Measurements from ENCODE around the gene DSCAM.
"Not testable (repeated sequence)": the region's sequence is repeated elsewhere in the genome, so short reads cannot be mapped to it uniquely, and the experiment has no call there.

DSCAM gene

DNA sequence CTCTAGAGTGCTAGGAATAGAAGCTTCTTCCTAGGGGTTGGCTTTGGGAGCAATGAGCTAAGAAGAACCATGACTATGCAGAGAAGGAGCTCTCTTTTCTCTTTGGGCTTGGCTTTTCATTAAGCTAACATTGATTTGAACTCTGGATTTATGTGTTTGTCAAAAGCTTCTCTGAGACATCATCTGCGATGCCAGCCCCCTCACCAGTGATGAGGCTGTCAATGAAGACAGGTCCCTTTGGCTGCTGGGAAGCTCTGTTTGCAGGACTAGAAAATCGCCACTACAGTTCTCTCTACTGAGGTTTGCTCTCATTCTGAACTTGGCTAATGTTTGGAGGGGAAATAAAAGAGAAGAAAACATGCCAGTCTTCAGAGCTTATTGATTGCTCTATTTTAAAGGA lies 794.7 kb downstream of the DSCAM start:
- no peak for DNase-seq (ENCODE audit: low read depth in 2 of 2)

DNA sequence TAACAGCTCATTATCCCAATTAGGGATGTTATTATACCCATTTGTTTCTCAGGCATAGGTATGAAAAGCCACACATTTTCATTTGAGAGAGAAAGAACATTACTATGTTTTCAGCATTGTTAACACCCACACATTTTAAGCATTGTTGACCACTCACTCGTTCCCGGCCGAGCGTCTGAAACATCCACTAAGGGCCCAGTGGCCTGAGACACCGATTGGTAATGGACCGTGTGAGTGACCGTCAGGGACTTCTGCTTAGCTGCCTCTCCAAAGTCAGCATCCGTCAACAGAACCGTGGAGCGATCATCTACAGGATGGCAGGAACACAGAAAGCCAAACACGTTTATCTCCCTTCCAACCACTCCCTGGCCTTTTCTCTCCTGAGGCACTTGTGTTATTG lies 795.2 kb downstream of the DSCAM start:
- DNase-seq (ENCODE audit: low read depth in 2 of 2): no peak

DNA sequence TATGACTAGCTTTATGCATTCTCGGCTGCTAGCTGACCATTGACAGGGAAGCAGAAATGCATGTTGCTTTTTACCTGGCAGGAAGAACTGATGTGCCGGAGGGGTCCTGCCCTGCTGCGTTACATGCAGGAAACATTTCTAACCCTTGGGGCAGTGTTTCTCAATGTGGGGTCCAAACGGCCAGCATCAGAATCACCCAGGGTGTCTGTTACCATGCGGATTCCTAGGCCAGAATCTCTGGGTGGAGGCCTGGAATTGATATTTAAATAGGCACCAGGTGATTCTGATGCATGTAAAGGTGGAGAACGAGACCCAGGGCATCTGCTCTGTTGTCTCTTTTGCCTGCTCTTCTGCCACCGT lies 797.0 kb downstream of the DSCAM start:
- DNase-seq (ENCODE audit: low read depth in 2 of 2): no peak

DNA sequence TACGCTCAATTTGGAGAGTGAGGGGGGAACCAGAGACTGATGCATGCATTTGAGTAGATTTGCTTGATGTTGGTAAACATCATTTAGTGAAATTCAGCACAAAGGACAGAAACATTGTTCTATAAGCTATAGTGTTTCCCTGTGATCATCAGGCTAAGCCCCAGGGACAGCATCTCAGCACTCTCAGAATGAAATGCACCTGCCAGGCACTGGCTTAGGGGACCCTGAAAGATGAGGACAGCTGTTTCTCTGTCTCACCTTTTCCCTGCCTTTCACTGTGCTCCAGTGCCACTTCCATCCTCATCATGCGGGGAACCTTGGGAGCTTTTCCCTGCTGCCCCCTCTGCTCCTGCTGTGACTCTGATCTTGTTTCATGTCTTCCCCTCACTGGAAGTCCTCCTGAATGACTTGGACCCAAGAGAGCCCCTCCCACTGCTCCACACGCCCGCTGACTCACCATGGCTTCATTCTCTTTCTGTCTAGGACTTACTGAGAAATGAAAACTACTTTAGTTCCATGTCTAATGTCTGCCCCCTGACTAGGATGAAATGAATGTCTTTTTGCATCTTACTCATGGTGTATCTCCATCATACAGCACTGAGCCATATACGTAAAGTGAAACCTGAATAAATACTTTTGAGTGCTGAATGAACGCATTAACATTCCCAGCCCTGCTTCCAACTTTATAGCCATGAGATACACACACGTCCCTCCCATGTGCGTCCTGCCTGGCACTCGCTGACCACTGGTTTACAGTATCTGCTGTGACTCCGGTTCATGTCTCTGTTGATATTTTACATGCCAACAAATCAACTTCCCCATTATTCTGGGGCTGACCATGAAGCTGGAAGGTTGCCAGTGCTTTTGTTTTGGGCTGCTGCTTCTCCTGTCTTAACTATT lies 797.7 kb downstream of the DSCAM start:
- no peak for DNase-seq (ENCODE audit: low read depth in 2 of 2)

DNA sequence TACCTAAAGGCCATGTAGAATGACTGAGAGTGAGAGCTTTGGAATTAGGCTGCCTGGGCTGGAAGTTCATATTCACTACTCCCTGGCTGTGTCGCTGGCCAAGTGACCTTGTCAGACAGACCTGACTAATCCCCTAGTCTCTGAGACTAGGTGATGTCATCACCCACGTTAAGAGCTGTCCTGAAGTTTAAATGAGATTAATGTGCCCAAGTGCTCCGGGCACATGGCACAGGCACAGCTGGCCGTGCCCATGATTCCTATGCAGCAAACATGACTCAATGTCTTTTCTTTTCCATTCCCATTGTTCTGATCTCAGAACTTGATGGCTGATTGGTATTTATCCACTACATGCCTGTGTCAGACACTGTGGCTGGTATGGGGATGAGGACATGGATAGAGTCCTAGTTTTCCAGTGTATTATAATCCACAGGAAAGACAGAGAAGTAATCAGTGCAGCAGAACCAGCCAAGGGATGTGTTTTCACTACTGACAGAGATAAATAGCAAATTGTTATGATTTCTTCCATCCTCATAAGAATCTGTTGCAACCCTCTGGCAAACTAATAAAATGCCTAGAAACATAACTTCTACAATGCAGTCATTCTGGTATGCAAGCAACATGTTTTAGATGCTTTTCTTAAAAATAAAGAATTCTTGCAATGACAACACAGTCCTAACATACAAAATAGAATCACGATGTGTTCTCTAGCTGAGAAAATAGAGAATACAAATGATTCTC lies 798.8 kb downstream of the DSCAM start:
- DNase-seq (ENCODE audit: low read depth in 2 of 2): no peak

DNA sequence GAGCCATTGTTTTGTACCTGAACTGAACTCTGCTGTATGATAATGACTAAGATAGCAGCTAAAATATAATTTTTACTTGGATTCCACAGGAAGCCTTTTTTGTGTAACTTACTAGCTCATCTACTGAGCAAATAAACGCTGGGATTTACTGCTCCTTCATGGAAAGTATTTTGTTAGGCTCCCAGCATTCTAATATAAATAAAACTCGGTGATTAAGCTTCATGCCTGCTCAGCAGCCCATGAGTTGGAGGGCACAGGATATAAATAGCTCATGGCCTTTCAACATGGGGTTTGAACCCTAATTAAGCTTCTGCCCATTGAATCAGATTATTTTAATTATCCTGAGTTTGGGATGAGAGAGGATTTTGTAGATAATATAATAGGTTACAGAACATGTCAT lies 799.7 kb downstream of the DSCAM start:
- no peak for DNase-seq (ENCODE audit: low read depth in 2 of 2)

DNA sequence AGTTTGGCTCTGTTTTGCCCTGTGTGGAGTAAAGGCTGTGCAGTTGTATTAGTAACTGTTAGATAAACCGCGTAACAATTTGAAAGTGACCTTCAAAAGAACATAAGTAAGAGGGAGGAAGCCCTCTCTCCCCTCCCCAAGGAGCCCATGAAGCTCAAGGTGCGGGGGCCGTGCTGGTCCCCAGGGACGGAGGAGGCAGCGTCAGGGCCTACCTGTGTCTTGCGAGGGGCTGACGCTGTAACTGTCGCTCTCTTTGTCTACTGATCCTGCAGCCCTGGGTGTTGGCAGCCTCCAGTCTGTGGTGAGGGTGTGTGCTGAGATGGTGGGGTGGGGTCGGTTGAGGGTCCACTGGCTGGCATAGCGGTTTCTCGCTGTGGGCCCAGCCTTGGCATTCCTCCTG lies 803.1 kb downstream of the DSCAM start:
- DNase-seq (ENCODE audit: low read depth in 2 of 2): no peak

DNA sequence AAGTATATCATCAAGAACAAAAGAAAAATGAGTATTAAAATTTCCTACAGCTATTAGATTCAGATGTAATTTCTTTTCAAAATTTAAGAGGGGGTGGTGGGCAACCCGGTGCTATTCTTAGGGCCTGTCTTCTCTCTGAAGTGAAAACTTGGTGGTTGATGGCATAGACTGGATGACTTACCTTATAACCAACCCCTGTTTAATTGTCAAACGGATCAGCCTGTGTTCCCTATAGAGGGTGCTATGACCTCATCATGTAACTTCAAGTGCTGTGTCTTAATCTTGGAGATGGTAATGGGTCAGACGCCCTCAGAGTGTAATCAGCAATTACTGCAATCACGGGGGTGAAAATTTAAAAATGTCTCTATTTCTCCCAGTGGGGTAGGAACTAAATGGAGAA lies 803.5 kb downstream of the DSCAM start:
- no peak for DNase-seq (ENCODE audit: low read depth in 2 of 2)

DNA sequence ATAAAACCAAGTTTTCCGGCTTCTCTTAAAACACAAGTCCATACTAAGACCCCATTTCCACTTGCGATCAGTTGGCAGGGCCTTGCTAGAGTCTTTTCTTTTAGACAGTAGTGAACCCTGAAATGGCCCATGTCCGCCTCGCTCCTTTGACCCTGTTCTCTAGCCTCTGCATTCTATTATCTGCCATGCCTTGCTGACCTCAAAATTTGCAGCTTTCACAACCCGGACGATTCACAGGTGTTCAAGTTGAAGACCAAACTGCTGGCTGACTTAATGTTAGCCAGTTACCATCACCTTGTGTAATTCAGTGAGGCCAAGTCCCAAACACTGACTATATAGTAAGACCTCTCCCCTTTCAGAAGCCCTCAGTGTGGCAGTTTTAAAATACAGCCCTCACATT lies 805.5 kb downstream of the DSCAM start:
- no peak for DNase-seq (ENCODE audit: low read depth in 2 of 2)

DNA sequence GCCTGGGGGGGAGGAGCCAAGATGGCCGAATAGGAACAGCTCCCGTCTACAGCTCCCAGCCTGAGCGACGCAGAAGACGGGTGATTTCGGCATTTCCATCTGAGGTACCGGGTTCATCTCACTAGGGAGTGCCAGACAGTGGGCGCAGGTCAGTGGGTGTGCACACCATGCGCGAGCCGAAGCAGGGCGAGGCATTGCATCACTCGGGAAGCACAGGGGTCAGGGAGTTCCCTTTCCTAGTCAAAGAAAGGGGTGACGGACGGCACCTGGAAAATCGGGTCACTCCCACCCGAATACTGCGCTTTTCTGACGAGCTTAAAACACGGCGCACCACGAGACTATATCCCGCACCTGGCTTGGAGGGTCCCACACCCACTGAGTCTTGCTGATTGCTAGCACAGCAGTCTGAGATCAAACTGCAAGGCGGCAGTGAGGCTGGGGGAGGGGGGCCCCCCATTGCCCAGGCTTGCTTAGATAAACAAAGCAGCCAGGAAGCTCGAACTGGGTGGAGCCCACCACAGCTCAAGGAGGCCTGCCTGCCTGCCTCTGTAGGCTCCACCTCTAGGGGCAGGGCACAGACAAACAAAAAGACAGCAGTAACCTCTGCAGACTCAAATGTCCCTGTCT lies 813.7 kb downstream of the DSCAM start:
- not testable (repeated sequence) for DNase-seq (ENCODE audit: low read depth in 2 of 2)

DNA sequence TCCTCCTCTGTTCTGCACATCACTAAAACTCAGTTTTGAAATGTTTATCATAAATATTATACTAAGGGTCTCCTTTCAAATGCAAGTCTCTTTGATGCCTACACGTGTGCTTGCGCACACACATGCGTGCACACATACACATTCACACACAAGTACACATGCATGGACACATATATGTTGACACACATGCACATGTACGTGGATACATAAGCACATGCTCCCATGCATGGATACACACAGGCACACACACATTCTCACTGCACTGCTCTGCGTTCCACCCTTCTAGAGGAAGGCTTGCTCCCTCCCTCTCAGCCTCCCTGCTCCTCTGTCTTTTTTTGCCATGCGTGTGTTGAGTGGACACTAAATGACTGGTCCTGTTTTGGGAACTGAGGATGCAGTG lies 817.1 kb downstream of the DSCAM start:
- DNase-seq (ENCODE audit: low read depth in 2 of 2): no peak

DNA sequence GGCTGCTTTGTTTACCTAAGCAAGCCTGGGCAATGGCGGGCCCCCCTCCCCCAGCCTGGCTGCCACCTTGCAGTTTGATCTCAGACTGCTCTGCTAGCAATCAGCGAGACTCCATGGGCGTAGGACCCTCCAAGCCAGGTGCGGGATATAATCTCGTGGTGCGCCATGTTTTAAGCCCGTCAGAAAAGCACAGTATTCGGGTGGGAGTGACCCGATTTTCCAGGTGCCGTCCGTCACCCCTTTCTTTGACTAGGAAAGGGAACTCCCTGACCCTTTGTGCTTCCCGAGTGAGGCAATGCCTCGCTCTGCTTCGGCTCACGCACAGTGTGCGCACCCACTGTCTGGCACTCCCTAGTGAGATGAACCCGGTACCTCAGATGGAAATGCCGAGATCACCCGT lies 818.6 kb downstream of the DSCAM start:
- not testable (repeated sequence) for DNase-seq (ENCODE audit: low read depth in 2 of 2)

DNA sequence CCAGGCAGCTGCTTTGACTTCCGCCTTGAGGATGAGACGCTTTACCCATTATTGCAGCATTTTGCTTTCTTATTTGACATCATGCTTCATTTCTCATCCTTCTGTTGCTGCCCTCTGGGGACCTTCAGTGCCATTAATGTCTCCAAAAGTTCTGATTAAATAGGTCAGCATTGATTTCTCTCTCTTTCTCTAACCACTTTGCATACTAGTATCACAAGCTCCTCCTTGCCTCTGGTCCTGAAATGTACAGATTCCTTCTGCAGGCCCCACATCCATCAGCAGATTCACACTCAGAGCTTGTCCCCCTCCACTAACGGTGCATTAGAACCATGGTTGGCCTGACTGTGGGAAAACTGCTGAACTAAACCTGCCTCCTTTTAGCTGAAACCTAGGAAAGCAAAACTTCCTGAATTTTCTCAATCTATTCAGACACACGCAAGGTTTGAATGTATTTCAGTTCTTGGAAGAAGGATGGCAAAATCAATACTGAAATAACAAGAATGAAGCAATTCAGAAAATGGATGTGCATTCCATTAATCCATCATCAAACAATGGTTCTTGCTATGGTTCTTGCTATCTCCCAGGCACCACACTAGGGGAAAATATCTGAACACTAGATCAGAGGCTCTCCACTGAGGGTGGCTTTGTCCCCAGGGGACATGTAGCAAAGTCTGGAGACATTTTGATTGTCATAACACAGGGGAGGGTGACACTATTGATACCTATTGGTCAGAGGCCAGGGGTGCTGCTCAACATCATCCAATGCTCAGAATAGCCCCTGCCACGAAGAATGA lies 825.2 kb downstream of the DSCAM start:
- no peak for DNase-seq (ENCODE audit: low read depth in 2 of 2)

DNA sequence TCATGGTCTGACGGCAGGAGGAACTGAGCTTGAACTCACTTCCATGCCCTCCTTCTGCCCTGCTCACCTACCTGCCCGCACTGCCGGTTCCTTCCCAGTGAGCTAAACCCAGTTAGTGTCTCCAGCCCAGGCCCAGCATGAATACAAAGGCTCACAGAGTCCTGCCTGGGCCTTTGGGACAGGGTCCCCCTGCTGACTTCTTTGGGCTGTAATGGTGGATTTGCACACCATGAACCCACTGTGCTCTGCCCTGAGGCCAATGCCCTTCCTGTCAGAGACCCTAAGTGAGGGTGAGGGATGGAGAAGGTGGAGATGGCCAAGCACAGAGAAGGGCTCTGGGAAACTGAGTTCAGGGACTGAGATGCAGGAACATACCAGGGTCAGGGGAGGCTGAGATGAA lies 826.3 kb downstream of the DSCAM start:
- DNase-seq (ENCODE audit: low read depth in 2 of 2): no peak

DNA sequence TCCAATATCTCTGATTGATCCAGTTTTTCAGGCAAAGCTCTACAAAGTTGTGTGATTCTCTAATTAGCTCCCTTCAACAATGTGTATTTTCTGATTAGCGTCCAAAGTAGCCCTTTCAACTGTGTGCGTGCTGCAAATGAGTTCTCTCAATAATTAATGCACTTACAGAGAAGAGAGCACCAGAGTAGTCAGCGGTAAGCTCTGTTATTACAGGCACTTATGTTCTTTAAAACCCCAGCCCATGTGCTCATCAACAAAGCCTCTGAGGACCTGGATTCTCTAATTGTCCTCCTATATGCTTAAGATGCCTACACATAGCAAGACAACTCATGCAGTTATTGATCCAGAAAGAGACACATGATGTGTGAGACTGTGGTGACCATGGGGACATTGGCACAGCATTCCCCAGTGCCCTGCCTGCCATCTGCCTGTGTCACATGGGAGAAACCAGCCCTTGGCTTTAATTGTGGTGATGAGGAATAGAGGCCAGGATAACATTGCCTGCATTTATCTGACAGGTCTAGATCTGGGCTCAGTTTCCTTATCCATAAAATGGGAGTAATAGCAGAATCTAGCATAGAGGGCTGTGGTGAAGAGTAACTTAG lies 828.0 kb downstream of the DSCAM start:
- no peak for DNase-seq (ENCODE audit: low read depth in 2 of 2)

DNA sequence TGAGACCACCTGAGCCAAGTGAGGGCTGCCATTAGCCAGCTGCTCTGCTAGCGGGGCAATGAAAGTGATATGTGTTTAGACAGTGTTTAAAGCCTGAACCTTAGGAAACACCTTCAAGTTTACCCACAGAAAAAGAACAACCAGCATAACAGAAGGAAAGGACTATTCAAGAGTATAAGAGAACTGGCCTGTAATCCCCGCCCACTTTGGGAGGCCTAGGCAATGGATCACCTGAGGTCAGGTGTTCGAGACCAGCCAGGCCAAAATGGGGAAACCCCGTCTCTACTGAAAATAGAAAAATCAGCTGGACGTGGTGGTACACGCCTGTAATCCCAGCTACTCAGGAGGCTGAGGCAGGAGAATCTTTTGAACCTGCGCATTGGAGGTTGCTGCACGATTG lies 830.3 kb downstream of the DSCAM start:
- no peak for DNase-seq (ENCODE audit: low read depth in 2 of 2)

DNA sequence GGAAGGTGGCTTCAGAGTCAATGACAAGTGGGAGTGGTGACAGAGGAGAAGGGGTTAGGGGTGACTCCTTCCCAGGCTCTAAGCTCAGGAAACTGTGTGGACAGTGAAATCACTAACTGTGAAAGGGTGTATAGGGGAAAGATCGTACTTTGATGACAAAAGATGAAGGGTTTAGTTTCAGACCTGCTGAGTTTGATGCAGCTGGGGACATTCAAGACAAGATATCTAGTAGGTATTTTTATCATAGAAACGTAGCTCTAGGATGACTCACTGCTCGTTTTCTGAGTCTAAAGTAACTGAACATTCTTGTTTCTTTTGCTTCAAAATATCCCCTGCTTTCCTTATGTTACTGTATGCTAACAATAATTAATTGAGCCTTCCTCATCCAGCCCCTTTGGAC lies 830.7 kb downstream of the DSCAM start:
- no peak for DNase-seq (ENCODE audit: low read depth in 2 of 2)

DNA sequence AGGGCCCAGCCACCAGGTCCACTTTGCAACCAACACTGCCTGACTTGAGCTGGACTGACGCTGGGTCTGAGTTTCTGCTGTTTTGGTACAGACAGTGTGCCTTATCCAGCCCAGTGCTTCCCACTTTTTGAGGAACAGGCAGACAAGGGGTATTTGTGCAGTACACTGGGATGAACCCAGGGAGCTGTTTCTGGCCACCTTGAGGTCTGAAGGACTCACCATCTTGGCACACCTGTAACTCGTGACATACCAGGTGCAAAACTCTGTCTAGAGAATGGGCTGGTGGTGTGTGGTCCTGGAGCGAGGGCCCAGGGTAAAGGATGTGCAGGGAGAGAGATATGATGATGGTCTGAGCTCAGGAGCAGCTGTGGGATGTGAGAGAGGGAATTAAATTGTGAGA lies 831.1 kb downstream of the DSCAM start:
- DNase-seq (ENCODE audit: low read depth in 2 of 2): no peak

DNA sequence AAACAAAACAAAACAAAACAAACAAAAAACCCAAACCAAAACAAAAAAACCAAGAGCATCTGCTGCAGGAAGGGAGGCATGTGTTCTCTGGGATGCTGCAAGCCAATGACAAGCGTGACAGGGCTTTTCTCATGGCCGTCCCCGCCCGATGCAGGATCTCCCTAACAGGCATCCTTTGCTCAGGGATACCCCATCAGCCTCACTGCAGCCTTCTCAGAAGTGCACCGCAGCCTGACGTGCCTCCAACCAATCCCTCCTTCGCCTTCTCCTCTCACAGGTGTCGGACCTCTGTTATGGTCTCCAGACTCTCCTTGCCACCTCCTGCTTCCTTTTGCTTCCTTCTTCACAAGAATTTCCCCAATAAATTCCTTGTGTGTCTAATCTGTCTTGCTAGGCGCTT lies 832.6 kb downstream of the DSCAM start:
- no peak for DNase-seq (ENCODE audit: low read depth in 2 of 2)

DNA sequence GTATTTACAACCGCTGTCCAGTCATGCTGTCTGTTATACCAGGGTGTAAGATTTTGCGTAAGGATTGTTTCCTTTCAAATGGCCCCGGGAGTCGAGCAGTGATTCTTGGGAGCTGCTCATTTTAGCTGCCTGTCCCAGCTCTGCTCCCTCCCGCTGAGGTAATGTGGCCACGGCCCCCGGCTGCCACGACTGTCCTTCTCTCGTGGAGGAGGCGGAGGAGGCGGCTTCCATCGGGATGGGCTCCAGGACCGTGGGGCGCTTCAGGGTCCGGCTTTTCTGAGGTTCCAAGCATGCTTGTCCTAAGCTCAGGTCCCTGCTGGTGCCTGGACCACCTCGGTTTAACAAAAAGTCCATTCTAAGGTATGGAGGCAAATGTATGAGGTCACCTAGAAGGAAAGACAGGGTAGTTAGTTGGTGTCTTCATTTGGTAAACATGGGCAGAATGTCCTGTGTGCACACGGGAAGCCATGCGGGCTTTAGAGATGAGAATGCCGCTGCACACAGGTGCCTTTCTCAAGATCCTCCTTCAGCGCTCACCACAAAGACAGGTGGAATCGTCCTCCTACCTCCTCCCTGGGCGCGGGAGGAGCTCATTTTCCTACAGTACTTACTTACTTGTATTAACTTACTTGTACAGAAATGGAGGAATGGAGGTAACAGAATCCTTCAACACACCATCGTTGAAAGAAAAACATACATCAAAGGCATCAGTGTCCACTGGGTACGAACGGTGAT lies 833.8 kb downstream of the DSCAM start:
- no peak for DNase-seq (ENCODE audit: low read depth in 2 of 2)

DNA sequence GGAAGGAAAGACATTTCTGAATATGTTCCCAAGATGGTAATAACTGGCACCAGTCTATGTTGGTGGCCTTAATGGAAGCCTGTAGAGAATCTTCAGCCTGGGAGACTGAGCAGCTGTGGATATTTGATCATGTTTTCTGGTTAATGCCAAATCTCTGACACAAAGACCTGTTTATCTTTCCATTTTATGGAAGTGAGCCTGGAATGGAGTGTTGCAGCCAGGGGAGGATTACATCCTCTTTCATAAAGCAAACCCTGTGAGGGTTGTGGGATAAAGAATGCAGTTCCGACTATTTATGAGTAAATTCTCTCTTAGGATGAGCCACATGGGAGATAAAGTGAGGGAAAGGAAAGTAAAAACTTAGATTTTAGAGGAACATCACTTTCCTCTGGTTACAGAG lies 835.6 kb downstream of the DSCAM start:
- DNase-seq (ENCODE audit: low read depth in 2 of 2): no peak
